Mesodermal cell (in vitro differentiated cells): ENCODE results near the gene GNB4.

Experiments
- H3K27ac ChIP-seq: 2 replicates; pipeline ENCODE4 v1.7.0; 2013; ENCODE audit warnings: mild to moderate bottlenecking, low read depth, low read length, moderate library complexity; ENCODE audit not compliant: severe bottlenecking
- H3K36me3 ChIP-seq: 2 replicates; pipeline ENCODE4 v1.7.1; 2013; ENCODE audit warnings: mild to moderate bottlenecking, low read length, moderate library complexity; ENCODE audit not compliant: control insufficient read depth, insufficient read depth
- H3K4me1 ChIP-seq: one replicate; pipeline ENCODE4 v1.7.1; 2013; ENCODE audit warnings: mild to moderate bottlenecking, low read length; ENCODE audit not compliant: insufficient read depth, control insufficient read depth, poor library complexity, severe bottlenecking
- H3K4me3 ChIP-seq: 2 replicates; pipeline ENCODE4 v1.7.0; 2013; ENCODE audit warnings: low read length, control low read depth, mild to moderate bottlenecking; ENCODE audit not compliant: insufficient read depth, poor library complexity, severe bottlenecking; ENCODE audit errors: extremely low read depth
- H3K9me3 ChIP-seq: 2 replicates; pipeline ENCODE4 v1.7.1; 2013; ENCODE audit warnings: mild to moderate bottlenecking, low read length, moderate library complexity; ENCODE audit not compliant: control insufficient read depth
- WGBS, 2 experiments: methylation state at CpG; one replicate each; pipeline ENCODE4 v1.1.5; 2013; ENCODE audit warnings: missing lambda C conversion rate in 2 of 2; ENCODE audit not compliant: insufficient coverage in 2 of 2; 5-methylcytosine and 5-hydroxymethylcytosine counted together

The GNB4 gene

DNA sequence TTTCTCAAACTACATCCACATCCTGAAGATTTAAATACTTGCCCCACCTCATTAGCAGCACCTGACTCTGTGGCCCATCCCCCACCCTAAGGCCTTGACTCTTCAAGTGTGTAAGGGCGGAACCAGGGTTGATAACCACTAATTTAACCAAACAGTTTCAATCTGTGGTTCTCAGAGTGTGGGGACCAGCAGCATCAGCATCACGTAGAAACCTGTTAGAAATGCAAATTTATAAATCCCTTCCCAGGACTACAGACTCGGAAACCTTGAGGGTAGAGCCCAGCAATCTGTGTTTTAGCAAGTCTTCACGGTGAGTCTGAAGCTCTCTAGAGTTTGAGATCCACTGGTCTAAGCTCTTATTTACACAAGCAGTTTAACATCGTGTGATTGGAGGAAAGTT is 12.4 kb downstream of the GNB4 start:
- no peak overlapping the region for H3K27ac ChIP-seq
- H3K9me3 ChIP-seq, result no peaks in the 10 kb centered on the region
- H3K4me3 ChIP-seq, result no peak overlapping the region
- 66 to 67% methylated on average over 4 to 5 of the region's 5 CpGs for WGBS, 2 experiments
- H3K4me1 ChIP-seq, result no peaks in the 10 kb centered on the region
- H3K36me3 ChIP-seq, result peaks cover 22% of the 10 kb centered on the region

GRCh38 chr3:179436517-179436916 is 14.8 kb downstream of the GNB4 start:
- Histone ChIP-seq H3K4me1 (no peaks in the 10 kb centered on the region), H3K36me3 (peaks cover 15% of the 10 kb centered on the region), H3K27ac (no peak overlapping the region), H3K4me3 (no peak overlapping the region), H3K9me3 (no peaks in the 10 kb centered on the region)
- whole genome bisulfite sequencing, 2 experiments, result no CpG with 5 or more reads among the region's 3 CpGs

DNA sequence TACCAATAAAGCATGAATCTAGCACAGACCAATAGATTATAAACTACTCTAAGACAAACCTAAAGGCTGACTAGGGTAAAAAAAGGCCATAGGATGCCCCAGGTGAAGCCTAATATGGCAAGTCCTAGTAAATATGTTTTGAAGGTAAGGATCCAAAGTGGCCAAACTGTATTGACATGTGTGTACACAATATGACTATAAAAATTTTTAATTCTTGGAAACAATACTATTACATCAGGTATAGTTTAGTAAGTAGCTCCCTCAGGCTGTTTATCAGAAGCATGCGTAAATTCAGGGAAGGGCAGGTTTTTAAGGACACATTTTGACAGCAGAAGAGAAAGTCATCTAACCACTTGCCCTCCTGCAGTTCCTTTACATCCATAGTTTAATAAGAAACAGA is 18.8 kb downstream of the GNB4 start:
- Histone ChIP-seq H3K9me3 (no peaks in the 10 kb centered on the region), H3K4me3 (no peak overlapping the region), H3K4me1 (no peaks in the 10 kb centered on the region), H3K27ac (no peak overlapping the region), H3K36me3 (peaks cover 2% of the 10 kb centered on the region)
- no CpG with 5 or more reads among the region's 1 CpG for WGBS, 2 experiments

- 100% methylated on average over 1 of the region's 3 CpGs for WGBS, 2 experiments
- Histone ChIP-seq H3K4me1 (no peaks in the 10 kb centered on the region), H3K4me3 (no peak overlapping the region), H3K27ac (no peak overlapping the region), H3K9me3 (no peaks in the 10 kb centered on the region), H3K36me3 (peaks cover 5% of the 10 kb centered on the region)
Observed at GRCh38 chr3:179432021-179432420, 19.2 kb downstream of the GNB4 start.

- Histone ChIP-seq H3K9me3 (peaks cover 2% of the 10 kb centered on the region), H3K27ac (no peak overlapping the region), H3K4me1 (no peaks in the 10 kb centered on the region), H3K36me3 (peaks cover 19% of the 10 kb centered on the region), H3K4me3 (no peak overlapping the region)
- WGBS, 2 experiments, result 94% methylated on average over 2 of the region's 2 CpGs; no CpG with 5 or more reads in 1 of the 2 experiments
Observed at GRCh38 chr3:179430277-179430870, 20.9 kb downstream of the GNB4 start.

GRCh38 chr3:179428876-179429548 is 22.3 kb downstream of the GNB4 start:
- Histone ChIP-seq H3K9me3 (peaks cover 2% of the 10 kb centered on the region), H3K4me3 (no peak overlapping the region), H3K36me3 (peaks cover 33% of the 10 kb centered on the region), H3K4me1 (no peaks in the 10 kb centered on the region), H3K27ac (no peak overlapping the region)
- WGBS, 2 experiments, result 93 to 95% methylated on average over 4 to 6 of the region's 8 CpGs

GRCh38 chr3:179425075-179425474 is 26.2 kb downstream of the GNB4 start:
- Histone ChIP-seq H3K4me1 (no peaks in the 10 kb centered on the region), H3K36me3 (peaks cover 46% of the 10 kb centered on the region), H3K4me3 (no peak overlapping the region), H3K9me3 (peaks cover 2% of the 10 kb centered on the region), H3K27ac (no peak overlapping the region)
- WGBS, 2 experiments, result 100% methylated on average over 4 of the region's 6 CpGs; no CpG with 5 or more reads in 1 of the 2 experiments

DNA sequence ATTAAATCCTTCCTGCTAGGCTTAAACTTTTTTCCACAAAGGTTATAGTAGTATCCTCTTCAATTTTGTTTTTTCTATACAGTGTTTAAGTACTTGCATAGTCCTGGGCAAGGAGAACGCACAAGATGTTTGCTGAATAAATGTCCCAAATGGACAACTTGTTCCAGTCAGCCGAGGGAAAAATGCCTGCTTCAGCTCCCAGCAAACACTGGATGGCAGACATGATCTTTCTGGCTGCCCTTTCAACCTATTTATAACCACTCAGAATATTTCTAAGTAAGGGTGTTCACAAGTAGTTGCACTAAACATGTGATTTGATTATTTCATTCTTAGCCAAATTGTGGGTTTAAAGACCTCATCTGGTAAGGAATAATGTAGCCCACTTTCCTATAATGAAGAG is 29.8 kb downstream of the GNB4 start:
- Histone ChIP-seq H3K9me3 (peaks cover 2% of the 10 kb centered on the region), H3K4me1 (no peaks in the 10 kb centered on the region), H3K4me3 (no peak overlapping the region), H3K36me3 (peaks cover 64% of the 10 kb centered on the region), H3K27ac (no peak overlapping the region)
- 91 to 100% methylated on average over 2 of the region's 2 CpGs for WGBS, 2 experiments

- Histone ChIP-seq H3K36me3 (peaks cover 43% of the 10 kb centered on the region), H3K4me1 (no peaks in the 10 kb centered on the region), H3K4me3 (no peak overlapping the region), H3K27ac (no peak overlapping the region), H3K9me3 (no peaks in the 10 kb centered on the region)
- WGBS, 2 experiments, result 93% methylated on average over 2 of the region's 3 CpGs; no CpG with 5 or more reads in 1 of the 2 experiments
Observed at GRCh38 chr3:179418610-179419009, 32.7 kb downstream of the GNB4 start.

- peaks cover 47% of the 10 kb centered on the region for H3K36me3 ChIP-seq
- H3K4me1 ChIP-seq, result no peaks in the 10 kb centered on the region
- H3K4me3 ChIP-seq, result no peak overlapping the region
- no peak overlapping the region for H3K27ac ChIP-seq
- WGBS, 2 experiments, result no CpG with 5 or more reads among the region's 2 CpGs
- no peaks in the 10 kb centered on the region for H3K9me3 ChIP-seq
Observed at GRCh38 chr3:179416681-179417080, 34.6 kb downstream of the GNB4 start.

GRCh38 chr3:179415377-179415776 is 35.9 kb downstream of the GNB4 start:
- Histone ChIP-seq H3K9me3 (no peaks in the 10 kb centered on the region), H3K36me3 (peaks cover 50% of the 10 kb centered on the region), H3K4me1 (no peaks in the 10 kb centered on the region), H3K27ac (no peak overlapping the region), H3K4me3 (no peak overlapping the region)
- WGBS, 2 experiments, result 100% methylated on average over 1 of the region's 4 CpGs; no CpG with 5 or more reads in 1 of the 2 experiments
